GM19238 (cell line): ENCODE results near the gene LY6G6D.
"Not testable (repeated sequence)": the region's sequence is repeated elsewhere in the genome, so short reads cannot be mapped to it uniquely, and the experiment has no call there.

Experiments
- DNase-seq: peaks from one replicate; pipeline ENCODE4 v3.0.0; 2011; ENCODE audit warnings: low spot score; ENCODE audit not compliant: insufficient read length

The LY6G6D gene

DNA sequence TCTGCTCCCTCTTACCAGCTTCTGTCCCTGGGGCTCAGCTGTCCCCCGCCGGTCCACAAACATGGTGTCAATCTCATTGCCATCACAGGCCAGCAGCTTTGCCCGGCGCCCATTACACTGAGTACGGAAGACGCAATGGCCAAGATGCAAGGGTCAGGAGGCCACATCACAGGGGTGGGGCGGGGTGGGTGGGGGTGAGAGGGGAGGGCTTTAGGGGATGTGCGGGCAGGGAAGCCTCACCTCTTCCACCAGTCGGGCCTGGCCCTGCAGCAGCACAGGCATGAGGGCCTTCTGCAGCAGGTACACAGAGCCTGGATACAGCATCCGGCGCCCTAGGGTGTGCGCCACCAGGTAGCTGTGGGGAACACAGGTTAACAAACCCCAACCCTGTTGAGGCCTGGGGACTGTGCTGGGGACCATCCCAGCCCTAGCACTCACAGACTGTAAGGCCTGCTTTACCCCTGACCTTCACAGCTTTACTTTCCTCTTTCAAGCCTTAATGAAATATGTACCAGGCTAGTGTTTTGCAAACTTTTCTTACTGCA is 23.5 kb upstream of the LY6G6D start:
- no peak for DNase-seq

GRCh38 chr6:31692353-31692752 is 22.8 kb upstream of the LY6G6D start:
- no peak for DNase-seq

DNA sequence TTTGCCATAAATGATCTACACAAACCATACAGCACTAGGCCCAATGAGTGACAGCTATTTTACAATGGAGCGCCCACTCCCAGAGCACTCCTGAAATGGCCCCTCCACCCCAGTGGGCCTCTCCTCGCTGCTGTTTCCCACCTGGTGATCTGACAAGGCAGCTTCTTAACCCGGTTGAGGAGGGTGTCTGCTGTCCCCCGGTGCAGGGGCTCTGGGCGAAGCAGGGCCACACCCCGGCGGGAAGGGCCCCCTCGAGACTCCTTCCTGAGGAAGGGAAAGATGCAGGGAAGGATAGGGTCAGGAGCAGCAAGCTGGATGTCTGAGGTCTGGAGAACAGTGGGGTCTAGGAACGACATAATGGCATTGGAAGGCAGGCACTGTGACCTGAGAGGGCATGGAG is 22.3 kb upstream of the LY6G6D start:
- no peak for DNase-seq

GRCh38 chr6:31693535-31693934 is 21.6 kb upstream of the LY6G6D start:
- no peak for DNase-seq

- DNase-seq, result no peak
Measured at GRCh38 chr6:31697555-31697954, 17.6 kb upstream of the LY6G6D start.

DNA sequence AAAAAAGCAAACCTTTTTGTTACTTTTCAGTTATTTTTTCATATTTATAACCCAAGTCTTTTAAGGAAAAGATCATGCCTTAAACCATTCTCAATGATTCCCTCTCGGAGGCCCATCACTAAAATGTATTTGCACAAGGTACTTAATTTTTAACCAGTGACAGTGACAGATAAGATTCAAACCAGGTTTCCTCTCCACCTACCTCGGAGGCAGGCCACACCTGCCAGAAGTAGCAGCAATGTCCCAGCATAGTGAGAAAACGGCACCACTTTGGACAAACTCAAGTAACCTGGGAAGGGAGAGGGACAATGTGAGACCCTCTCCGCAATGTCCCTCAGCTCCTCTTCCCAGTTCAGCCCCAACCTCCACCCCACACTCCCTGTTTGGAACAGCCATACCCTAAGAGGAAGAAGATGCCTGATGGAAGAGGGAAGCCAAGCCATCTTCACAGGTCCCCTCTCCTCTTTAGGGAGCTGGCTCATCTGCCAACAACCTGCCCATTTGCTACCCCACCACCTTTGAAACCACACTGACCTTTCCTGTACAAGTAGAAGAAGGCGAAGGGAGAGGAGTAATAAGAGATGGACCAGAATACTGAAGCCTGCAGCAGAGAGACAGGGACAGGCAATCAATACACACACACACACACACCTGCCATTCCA is 14.3 kb upstream of the LY6G6D start:
- no peak for DNase-seq

DNA sequence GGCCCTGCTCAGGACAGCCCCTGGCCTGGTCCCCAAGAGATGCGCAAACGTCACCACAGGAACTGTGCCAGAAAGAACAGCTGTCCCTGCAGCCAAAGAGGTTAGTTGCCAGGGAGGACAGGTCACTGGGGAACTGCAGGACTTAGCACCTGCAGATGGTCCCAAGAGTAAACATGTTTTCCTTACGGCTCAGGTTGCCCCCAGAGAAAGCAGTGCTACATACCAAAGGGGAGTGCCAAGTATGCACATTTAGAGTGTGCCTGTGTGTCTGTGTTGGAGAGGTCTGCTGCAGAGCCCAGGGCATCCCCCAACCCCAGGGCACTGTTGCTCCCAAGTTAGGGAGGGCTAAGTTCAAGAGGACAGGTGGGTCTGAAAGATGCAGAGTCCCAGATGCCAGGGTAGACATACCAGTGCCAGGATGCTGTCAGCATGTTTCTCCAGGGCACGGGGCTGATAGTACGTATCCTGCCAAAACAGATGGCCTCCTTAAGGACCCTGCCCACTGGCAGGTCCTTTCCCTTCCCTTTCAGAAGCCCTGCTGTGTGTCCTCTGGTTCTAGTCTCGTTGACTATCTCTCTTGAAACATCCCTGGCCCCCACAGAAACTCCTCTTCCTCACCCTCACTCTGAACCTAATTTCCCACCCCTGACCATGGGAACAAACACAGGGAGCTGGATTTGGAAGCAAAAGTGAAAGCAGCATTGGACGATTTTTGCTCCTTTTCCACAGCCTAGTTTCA is 13.3 kb upstream of the LY6G6D start:
- DNase-seq, result no peak

DNA sequence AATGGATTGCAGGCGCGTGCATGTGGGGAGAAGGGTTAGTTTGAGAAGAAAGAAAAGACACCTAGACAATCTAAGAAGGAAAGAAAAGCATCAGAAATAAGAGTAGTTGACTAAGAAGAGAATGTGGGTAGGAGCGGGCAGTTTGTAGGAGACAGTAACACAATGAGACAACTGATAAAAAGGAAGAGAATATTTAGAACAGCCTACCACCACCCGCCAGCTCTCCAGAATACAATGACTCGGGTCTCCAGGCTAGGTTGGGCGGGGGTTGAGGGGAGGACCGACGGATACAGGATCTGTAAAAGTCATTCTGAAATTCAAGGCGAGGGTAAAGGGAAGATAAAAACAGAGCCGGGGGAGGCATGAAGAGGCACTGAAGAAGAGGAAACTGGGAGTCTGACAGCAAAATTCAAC is 12.7 kb upstream of the LY6G6D start:
- DNase-seq, result peak; percentile 36

DNA sequence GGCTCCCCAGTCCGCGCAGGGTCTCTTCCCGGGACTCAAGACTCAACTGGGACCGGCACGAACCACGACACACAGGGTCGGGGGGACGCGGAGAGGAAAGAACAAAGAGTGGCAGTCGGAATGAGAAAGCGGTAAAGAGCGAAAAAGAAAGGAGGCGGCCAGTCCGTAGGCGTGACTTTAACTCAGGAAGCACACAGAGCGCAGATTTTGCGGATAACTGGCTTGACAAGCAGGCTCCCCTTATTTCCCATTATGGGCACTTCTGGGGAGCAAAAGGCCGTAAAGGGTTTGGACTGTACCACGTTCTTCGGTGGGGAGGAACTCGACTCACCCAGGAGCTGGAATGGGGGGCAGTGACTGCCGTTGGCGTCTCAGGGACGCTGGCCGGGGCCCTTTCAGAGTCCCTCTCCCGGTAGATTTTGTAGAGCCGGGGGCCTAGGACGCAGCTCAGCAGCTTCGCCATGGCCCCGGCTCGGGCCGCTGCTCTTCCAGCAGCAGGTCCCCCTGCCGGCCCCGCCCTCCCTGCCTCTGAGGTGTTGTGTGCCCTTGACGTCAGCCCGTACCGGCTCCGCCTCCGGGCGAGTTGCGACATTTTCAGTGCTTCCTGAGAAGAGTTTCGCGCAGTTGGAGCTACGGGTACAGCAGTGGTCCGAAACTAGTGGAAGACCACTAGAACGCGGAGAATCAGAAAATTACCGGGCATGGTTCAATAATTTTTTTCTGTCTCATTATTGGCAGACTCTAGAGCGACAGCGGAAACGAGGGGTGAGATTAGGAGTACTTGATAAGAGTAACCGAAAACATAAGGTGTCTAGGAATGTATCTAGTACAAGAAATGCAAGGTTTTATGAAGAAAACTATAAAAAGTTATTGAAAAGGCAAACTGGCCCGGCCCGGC is 12.1 kb upstream of the LY6G6D start, which contains the start of gene ABHD16A:
TSS of gene ABHD16A (minus strand) at position 506 of the 898 bp plus-strand sequence. CDS start at position 463, 43 bp downstream.
- DNase-seq, result peak; percentile 99

DNA sequence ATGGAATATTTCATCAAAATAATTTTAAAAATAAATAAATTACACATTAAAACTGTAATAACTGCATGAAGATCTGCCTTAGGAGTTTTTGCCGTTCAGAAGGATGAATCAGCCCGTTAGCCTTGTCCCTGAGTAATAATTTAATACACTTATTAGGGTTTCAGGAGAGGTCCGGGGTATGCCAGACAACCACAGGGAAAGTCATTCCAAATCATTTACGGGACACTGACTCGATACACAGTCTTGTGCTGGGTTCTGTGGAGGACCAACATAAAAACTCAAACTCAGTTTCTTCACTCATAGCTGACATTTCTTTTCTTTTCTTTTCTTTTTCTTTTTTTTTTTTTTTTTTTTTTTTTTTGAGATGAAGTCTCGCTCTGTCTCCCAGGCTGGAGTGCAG is 9.2 kb upstream of the LY6G6D start:
- no peak for DNase-seq

DNA sequence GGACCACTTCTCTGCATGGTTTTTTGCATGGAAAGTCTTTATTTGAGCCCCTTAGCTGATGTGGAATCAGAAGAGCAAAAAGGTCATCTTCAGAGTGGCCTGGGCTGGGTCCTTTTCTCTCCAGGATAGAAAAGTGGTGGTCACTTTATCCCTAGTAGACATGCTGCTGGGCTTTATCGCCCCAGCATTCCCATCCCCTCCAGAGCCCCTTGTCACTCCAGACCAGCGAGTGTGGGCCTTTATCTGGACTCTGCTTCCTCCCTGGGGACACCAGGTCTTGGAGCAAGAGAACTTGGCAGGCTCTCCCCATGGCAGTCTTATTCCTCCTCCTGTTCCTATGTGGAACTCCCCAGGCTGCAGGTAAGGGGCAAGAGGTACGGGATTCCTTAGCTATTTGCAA is 8.5 kb upstream of the LY6G6D start, which contains the start of gene LY6G6F:
TSS of gene LY6G6F (plus strand) at position 268 of the 400 bp plus-strand sequence. CDS start at position 309, 41 bp downstream.
- DNase-seq, result no peak

- DNase-seq, result no peak
Measured at GRCh38 chr6:31707701-31708100, 7.4 kb upstream of the LY6G6D start.

DNA sequence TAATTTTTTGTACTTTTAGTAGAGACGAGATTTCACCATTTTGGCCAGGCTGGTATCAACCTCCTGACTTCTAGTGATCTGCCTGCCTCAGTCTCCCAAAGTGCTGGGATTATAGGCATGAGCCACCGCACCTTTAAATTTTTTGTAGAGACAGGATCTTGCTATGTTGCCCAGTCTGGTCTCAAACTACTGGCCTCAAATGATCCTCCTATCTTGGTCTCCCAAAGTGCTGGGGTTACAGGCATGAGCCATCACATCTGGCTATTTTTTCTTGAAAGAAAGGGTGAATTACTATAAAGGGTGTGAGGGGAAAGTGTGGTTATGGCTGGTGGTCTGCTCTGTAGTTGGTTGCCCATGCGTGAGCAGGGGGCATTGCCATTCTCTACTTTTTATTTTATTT is 6.9 kb upstream of the LY6G6D start:
- no peak for DNase-seq

- not testable (repeated sequence) for DNase-seq
Measured at GRCh38 chr6:31709157-31709556, 6.0 kb upstream of the LY6G6D start.

GRCh38 chr6:31710523-31711219 is 4.5 kb upstream of the LY6G6D start:
- DNase-seq, result no peak

DNA sequence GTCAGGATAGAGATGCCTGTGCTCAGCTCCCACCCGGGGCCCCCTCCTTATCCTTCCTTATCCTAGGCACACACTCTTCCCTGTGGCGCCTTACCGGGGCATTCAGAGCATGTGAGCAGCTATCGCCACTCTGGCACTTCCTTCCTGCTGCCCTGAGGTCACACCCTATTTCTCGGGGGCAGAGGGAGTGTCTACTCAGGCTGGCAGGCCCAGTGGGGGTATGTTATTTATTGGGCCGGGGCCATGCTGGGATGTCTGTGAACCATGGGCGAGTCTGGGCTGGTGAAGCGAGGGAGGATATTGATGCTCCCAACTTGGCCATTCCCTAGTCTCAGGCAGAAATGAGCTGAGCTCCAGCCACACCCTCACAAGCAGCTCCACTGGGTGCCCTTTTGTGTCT is 3.9 kb upstream of the LY6G6D start:
- no peak for DNase-seq

- DNase-seq, result no peak
Measured at GRCh38 chr6:31712296-31712695, 2.9 kb upstream of the LY6G6D start.

GRCh38 chr6:31713465-31713864 is 1.7 kb upstream of the LY6G6D start:
- no peak for DNase-seq

GRCh38 chr6:31713991-31714684 is 1.0 kb upstream of the LY6G6D start:
- DNase-seq, result no peak

- no peak for DNase-seq
Measured at GRCh38 chr6:31717499-31718222, 2.5 kb downstream of the LY6G6D start.
